Left renal cortex interstitium (tissue), 4 donors: ENCODE results near the gene PMPCA. TPM values are rescaled to one million over a fixed set of nuclear protein-coding genes. Genes with fewer than 3 reads are reported as not detected.

Source experiments
- DNase-seq, 4 donors: peaks; one replicate each; pipeline ENCODE4 v3.0.0-alpha.2; 2013; ENCODE audit warnings: low read depth in 4 of 4, low spot score in 2 of 4, missing footprints in 1 of 4
- polyA plus RNA-seq, 4 donors: library from polyadenylated mRNA; unstranded; fragments of 120-200 nt; gene quantifications; one replicate each; pipeline ENCODE4 v1.2.1, GENCODE V29; 2013; ENCODE audit not compliant: insufficient read length in 4 of 4

PMPCA gene
- polyA plus RNA-seq, 4 donors: 55.5 to 64.4 (median 62.1) TPM

DNA sequence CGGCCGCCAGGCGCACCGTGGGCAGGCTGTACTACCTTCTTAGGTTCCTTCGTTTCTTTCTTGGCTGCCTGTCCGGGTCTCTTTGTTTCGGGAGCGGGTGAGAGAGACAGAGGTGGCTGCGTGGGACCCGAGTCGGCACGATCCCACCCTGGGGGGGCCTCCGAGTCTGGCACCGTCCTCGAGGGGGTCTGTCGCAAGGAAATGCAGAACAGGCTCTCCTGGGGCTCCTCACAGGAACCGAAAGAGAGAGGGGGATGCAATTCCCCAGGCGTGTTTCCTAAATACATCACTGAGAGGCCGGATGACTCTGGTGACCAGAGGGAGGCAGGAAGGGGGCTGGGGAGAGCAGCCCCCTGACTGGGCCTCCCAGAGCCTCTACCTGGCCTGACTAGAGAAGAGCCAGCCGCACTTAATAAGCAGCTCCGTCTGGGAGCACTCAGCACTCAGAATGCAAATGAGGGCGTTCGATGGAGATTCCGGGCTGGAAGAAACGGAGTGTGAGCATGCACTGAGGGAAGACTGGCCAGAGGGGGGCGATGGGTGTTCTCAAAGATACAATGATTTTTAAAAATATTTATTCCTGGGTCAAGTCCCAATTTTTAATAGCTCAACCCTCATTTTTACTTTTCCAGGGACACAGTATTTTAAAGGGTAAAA is 40.9 kb downstream of the PMPCA start:
- DNase-seq: no peak

DNA sequence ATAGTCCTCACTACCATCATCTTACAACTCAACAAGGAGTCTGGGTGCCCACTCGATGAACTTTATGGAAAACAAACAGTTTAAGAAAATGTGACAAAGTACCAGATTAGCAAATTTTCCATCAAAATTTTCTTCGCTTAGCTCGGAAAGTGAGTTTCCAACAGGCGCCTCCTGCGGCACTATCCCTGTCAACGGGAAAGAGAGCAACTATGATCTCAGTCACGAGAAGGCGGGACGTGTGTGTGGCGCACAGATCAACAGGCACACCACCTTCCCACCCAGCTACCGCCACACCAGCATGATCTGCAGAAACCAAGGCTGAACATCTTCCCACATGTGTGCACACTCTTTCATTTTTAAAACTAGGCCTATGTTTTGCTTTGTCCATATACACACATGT is 42.9 kb downstream of the PMPCA start:
- DNase-seq: no peak

DNA sequence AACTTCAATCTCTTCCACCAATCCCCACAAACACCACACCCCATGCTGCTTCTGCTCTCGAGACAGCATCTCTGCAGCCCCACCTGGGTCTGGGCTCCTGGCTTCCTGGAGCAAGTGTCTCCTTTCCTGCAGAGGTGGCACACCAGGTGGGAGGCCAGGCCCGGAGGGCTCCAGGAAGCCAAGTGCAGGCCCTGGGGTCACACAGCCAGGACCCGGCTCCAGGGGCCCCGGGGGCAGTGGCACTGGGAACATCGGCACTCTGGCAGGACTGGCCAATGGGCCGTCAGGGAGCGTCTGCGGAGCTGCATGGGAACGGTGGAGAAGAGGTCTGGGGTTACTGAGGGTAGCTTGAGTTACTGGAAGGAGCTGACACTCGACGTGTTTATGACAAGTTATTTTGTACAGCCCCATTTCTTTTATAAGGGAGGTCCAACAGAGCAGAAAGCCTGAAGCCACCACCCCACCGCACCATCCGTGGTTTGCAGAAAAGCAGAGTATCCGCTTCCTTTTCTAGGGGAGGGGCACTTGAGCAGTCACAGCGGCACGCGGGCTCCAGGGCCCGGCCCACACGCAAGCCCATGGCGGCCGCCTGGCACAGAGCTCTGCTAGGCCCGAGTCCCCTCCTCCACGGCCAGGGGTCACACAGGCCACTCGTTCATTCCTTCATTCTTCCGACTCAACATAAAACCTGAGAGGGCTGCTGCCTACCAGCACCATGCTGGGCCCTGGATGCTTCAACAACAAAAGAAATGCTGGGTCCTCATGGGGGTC is 43.8 kb downstream of the PMPCA start:
- no peak for DNase-seq

DNA sequence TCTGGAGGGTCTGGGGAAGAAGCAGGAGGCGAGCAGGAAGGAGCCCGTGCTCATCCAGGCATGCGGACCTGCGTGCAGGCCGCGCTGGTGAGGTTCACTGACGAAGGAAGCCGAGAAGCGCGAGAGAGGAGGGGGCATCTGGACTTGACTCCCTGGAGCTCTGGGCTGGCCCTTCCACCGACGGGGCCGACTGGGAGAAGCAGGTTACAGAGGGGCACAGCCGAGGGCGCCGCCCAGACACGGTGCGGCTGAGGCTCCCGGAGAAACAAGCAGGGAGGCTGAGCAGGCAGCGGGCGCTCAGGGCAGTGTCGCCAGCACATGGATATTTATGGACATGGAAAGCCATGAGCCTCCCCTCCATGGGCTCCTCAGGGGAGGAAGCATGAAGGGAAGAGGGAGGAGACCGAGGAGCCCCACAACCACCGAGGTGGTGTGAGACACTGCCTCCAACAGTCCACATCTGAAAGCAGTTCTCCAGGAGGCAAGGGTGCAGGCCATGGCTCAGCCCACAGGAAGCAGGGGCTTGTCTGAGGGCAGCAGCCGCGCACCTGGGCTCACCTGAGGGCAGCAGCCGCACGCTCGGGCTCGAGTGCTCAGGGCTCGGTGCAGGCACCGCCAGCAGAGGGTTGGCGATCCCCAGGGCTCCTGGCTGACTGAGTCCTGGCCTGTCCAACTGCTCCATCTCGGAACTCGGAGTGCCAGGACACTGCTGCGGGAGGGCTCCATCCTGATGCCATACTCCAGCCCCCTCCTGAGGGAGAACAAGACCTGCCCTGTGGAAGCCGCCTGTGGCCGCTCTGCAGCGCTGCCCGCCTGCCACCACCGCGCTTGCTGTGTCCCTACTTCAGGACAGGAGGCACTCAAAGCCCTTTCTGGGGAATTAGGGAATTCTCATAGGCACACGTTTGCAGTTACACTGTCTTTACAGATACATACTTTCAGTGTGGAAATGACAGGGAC is 44.9 kb downstream of the PMPCA start:
- DNase-seq: no peak

DNA sequence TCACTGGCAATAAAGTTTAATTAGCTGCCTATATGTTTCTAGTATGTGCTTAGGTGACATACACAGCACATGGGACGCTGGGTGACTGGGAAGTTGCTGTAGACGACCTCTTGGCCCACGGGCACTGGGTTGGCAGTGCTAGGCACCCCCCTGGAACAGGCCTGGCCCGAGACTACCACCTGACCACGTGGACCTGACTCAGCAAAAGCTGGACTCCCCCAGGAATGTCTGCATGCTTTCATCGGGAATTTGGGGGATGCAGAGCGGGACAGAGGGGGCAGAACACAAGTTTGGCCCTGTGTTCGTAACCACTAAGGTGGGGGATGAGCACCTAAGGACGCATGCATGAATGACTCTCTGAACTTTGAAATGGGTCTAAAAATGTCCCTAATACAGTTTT is 45.8 kb downstream of the PMPCA start:
- DNase-seq: no peak

DNA sequence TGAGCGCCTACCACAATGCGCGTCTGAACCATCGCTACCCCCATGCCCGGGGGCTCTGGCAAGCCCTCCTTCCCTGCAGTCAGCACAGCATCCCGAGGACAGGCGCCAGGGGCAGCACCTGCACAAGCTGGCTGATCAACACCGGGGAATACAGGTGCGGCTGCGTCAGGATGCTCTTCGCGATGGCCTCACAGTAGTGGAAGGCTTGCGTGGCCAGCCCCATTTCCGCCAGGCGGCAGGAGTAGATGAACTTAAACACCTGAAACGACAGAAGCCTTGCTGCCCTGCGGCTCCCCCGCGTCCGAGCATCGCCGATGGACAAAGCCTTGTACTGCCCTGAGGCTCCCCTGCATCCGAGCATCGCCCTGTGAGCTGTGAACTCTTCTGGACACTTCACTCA is 46.9 kb downstream of the PMPCA start:
- no peak for DNase-seq

DNA sequence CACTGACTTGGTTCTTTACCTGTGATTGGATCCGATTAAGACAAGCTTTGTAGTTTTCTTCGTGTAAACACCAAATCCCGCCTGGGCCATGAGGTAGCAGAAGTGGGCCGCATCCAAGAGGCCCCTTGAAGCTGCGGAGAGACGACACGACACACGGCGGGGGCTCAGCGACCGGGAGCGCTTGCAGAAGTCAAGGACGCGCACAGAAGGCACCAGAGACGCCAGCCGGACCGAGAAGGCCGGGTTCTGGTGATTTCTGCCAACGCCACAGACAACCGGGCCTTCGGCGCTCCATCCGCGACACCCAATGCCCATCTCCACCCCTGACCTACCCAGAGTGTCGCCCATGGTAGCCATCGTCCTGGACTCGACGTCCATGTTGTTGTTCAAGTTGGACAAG is 49.0 kb downstream of the PMPCA start:
- DNase-seq: no peak

DNA sequence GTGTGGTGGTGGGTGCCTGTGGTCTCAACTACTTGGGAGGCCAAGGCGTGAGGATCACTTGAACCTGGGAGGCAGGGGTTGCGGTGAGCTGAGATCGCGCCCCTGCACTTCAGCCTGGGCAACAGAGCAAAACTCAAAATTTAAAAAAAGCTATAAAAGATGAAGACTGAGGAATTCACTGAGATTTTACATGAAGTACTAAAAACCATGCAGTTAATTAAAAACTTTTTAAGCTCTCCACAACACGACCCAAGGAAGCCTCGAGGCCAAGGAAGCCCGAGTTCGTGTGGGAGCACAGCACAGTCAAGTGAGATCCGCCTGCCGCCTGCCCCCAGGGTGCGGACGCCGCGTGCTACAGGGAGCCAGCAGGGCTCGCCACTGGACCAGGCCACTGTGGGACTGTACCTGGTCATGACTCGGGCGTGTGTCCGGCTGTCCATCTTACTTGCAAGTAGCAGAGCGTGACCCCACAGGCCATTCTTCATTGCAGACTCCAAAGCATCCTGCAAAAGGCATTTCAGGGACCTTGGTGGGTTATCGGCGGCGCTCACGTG is 50.4 kb downstream of the PMPCA start:
- no peak for DNase-seq

DNA sequence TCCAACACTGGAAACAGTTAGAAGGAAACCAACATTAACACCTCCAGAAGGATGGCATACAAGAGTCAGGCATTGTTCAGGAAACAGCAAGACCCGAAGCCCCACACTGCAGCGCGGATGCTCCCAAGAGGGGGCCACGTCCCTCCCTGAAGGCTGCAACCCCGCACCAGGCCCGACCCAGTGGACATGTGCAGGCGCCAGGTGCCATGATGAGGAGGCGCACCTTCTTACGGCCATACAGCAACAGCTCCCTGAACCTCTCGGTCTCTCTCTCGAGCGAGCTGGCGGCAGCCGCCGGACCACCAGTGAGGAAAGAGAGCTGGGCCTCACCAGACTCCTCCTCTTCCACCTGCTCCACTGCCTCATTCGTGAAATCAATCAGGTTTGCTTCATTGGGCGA is 52.2 kb downstream of the PMPCA start:
- no peak for DNase-seq

DNA sequence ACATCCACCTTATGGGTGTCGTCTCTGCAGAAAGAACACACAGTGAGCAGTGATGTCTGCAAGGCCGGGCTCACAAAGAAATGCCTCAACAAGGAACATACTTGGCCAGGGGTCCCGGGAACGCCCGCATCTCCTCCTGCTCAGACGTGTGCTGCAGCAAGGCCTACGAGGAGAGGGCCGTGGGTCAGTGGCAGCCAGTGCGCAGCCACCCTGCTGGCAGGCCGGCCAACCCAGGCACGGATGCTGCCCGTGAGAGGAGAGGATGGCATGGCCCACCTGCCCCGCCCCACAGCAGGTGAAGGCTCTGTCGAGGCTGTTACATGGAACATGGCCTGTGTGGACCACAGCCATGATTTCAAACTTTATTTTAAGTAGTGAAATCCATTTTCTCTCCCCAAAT is 53.1 kb downstream of the PMPCA start:
- no peak for DNase-seq

DNA sequence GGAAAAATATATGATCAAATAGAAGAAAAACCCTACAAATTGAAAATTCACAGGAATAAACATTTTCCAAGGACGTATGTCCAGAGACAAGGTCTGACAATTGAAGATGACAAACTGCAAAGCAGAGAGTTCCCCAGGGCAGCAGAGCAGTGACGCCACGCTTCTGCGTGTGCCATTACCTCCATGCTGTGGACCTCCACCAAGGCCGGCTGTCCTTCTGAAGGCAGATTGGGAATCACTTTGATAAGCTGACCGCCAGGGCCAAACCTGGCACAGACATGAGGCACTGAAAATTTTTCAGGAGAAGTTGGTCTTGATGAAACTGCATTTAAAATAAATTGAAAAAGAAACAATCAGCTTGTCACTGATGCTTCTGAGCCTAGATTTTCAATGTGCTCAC is 53.8 kb downstream of the PMPCA start:
- DNase-seq: no peak

DNA sequence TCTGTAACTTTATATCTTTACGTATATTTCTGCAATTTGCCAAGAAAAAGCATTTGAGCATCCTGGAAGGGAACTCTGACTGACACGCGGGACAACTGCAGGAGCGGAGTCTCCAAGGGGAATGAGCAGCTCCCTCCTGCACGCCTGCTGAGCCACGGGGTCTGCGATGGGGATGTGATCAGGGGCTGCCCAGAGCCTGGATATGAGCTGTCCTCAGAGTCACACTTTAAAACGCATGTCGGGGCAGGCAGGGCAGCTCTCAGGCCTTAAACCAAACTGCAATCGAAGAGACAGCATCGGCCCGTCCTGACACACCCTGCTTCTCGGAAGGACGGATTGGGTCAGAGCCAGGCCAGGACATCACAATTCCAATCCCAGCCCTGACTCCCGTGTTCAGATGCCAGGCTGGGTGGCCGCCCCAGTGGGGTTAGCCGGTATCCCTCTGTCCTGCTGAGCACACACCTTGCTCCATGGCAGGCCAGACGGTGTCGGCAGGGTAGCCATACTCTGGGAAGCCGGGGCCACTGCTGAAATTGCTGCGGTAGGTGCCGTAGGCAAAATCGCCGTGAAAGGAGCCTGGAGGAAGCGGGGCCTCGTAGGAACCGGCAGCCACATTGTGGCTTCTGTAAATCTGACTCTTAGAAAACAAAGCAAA is 55.2 kb downstream of the PMPCA start:
- no peak for DNase-seq

DNA sequence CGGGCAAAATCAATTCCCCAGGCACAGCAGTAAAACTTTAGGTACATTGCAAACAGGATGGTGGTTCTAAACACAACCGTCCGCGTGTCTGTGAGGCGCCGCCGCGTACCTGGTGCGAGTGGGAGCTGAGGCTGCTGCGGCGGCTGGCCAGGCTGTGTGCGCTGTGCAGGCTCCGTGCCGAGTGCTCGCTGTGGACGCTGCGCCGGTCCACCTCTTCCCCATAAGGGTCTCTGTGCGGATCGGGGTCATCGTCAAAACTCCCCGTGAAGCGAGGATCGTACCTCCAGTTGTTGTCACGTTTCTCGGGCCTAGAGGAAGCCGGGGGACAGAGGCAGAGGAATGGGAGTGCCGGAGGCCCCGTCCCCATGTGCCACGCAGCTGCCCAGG is 55.7 kb downstream of the PMPCA start:
- no peak for DNase-seq

DNA sequence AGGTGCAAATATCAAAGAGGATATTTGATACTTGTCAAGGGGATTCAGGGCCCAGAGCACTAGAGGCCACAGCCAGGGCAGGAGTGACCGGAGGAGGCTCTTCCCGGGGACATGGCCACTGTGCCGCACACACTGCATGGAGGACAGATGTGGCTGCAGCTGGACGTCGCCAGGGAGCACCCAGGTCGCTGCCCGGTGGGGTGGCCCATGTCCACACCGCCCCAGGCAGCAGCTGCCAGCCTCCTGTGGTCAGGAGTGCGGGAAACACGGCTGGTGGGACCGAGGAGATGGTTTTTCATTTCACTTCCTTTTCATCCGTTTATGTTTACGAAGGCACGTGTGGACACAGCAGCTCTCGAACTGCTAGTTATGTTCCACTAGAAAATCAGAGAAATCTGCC is 57.3 kb downstream of the PMPCA start:
- no peak for DNase-seq

DNA sequence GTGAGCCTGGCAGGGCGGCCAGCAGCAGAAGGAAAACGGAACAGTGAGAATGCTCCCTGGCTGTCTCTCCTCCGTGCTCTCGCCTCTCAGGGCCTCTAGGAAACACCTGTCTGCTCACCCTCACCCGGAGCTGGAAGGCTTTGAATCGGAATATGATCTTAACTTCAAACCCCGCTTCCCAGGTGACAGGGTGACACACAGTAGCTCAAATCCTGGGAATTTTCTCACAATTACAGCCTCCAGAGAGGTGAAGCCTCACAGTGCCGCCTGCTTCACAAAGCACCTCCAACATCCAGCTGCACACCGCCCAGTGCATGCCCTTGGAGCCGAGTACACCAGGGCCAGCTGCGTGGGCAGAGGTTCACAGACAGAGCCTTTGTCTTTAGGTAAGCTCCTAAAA is 59.9 kb downstream of the PMPCA start:
- DNase-seq: no peak

DNA sequence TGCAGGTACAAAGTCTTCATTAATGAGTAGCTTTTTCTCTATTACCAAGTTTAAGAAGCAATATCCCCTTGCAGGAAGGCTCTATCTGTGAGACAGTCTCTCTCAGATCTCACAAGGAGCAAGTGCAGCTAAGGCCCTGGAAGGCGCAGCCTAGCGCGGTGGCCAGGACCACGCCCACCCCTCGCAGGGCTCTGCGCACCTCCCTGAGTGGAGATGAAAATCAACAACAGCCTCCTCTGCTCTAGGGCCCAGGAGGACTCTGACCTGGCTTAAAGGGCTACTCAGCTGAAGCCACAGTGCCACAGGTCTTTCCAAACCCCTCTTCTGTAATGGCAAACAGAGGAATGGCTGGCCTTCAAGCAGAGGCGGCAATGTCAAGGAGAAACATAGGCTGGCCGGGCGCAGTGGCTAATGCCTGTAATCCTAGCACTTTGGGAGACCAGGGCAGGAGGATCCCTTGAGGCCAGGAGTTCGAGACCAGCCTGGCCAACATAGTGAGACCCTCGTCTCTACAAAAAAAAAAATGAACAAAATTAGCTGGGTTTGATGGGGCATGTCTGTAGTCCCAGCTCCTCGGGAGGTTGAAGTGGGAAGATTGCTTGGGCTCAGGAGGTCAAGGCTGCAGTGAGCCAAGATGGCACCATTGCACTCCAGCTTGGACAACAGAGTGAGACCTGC is 60.5 kb downstream of the PMPCA start:
- DNase-seq: no peak

DNA sequence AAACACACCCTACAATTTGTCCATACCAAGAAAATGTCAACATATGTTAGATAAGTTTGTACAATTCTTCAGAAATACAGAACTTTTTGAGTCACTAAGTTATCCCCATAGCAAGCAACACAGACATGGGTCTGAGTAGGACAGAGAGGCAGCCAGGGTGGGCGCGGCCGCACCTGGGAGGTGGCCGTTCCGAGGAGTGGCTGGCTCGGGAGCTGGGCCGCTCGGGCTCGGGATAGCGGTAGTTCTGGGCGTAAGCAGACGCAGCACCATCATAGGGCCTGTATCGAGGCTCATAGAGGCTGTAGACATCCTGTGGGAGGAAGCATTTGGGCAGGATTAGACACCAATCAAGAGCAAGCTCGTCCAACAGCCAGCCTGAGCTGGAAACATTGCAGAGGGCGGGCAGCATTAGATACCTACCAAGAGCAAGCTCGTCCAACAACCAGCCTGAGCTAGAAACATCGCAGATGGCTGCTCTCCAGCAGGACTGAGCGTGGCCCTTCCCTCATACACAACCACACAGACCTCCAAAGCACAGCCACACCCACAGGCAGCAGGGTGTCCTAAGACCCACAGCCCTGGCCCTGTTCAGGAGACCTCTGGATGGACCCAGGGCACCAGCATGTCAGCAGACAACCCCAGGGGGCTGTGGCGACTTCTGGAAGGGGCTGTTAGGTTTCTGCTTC is 61.5 kb downstream of the PMPCA start:
- DNase-seq: no peak

DNA sequence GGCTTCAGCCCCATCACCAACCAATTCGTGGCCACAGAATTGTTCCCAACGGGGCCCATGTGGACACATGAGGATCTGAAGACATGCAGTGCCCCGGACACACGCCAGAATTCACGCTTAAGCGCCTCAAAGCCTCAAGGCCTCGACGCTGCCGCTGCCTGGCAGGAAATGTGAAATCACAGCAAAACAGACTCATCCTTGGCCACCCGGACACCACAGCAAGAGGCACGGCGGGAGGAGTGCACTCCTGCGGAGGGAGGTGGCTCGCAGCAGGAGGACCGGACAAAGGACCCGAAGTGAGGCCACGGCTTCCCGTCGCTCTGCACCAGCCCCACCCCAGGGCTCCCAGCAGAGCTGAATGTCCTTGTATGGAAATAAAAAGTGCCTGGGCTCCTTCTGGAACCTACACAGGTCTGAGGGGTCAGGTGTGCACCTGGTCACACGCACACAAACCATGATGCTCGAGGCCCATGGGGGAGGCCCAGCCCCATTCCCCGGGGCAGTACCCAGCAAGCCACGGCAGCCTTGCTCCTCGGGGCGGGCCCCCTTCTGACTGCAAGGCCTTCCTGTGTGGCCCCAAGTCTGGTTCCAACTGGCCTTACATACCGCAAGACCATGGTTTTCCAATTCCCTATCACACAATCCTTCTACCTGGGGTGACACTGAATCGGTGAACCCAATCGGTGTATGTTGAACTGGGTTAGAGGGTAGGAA is 62.3 kb downstream of the PMPCA start:
- DNase-seq: no peak

DNA sequence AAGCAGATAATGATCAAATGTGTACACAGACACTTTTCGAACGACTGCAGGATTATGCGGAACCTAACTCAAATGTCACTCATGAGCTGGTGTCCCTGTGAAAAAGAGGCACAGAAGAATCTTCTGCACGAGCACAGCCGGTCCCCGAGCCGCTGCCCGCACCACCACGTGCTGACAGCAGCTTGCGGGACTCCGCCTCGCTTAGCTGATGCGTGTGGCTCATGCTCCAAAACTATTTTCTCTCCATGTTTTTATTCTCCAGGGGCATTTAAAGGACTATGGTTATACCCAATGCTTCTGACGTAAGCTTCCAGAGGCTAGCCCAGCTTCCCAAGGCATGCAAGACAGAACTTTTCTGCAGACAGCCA is 62.9 kb downstream of the PMPCA start:
- DNase-seq: no peak
